ENCODE results near the gene PCYT1A. TPM values are rescaled to one million over a fixed set of nuclear protein-coding genes. Genes with fewer than 3 reads are reported as not detected.

The PCYT1A gene
- total RNA-seq (2021) (22.4 to 28.5 TPM (median 23.5 TPM) in 3 replicates), Bru-seq, nascent RNA (percentile 66 among the genes with signal in this experiment)
- long read RNA-seq, experiment 1, transcript PCYT1A-206 (9 exons, 1,482 nt): major isoform, 14 of 56 reads
- long read RNA-seq, experiment 1, partial matches to known transcripts: 25 of 56 reads
- long read RNA-seq, experiment 1, other reads (novel, unspliced or antisense): 17 of 56 reads
- long read RNA-seq, experiment 2, partial matches to known transcripts: 8 of 34 reads
- long read RNA-seq, experiment 2, other reads (novel, unspliced or antisense): 19 of 34 reads
- long read RNA-seq, experiment 3, transcript PCYT1A-206 (9 exons, 1,482 nt): major isoform, 34 of 71 reads
- long read RNA-seq, experiment 3, partial matches to known transcripts: 24 of 71 reads
- long read RNA-seq, experiment 3, other reads (novel, unspliced or antisense): 13 of 71 reads

DNA sequence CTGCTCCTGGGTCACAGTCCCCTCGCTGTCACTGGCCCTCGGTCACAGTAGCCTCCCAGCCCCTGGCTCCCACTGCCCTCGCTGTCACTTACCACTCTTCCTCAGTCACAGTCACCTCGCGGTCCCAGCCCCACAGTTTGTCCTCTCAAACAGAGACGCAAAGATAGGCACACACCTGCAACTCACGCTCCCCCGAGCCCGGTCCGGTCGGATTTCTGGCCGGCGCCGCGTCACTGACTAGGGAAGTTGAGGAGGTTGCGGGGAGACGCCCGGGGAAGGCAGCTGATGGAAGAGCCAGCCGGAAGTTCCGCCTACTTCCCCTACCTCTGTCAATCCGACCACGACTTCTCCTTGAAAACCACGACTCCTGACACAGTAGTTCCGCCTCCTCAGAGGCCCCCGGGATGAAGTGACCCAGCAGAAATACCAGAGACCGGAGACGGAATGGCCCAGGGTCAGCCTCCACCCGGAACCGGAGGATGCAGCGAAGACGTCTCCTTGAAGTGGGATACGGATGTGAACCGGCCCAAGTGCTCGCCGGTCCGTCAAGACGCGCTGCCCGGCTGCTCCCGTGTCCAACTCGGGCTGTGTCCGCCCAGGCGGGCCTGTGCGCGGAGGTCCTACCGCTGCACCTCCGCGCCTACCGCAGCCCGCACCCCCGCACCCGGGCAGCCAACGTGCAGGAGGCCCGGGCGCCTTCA, at the start of gene PCYT1A:
Gene PCYT1A (minus strand): TSS at position 287 of the 701 bp plus-strand sequence. CDS start 17,195 bp downstream, outside the sequence.
- peak within 1 kb of the TSS; percentile 99 for H3K27ac Mint-ChIP-seq
- peaks cover 39% of the 10 kb centered on the region for H3K4me1 Mint-ChIP-seq
- no peaks in the 10 kb centered on the region for H3K9me3 Mint-ChIP-seq
- H3K27me3 Mint-ChIP-seq (ENCODE audit: low read depth): no peaks in the 10 kb centered on the region
- DNase-seq (ENCODE audit: low spot score) (peak; percentile 90), ATAC-seq (peak; percentile 92)
- peak within 1 kb of the TSS; percentile 97 for H3K4me3 Mint-ChIP-seq
- no peaks in the 10 kb centered on the region for H3K36me3 Mint-ChIP-seq
- POLR2A ChIA-PET: interaction anchor here (0.6 to 1.1 kb wide), 3 partner anchors 145 to 223 kb away, joined by 3 to 8 read pairs (median 4); partner anchors contain the start of gene UBXN7
- CTCF ChIA-PET: no interaction called here
- TF ChIP-seq, protein P1, sequence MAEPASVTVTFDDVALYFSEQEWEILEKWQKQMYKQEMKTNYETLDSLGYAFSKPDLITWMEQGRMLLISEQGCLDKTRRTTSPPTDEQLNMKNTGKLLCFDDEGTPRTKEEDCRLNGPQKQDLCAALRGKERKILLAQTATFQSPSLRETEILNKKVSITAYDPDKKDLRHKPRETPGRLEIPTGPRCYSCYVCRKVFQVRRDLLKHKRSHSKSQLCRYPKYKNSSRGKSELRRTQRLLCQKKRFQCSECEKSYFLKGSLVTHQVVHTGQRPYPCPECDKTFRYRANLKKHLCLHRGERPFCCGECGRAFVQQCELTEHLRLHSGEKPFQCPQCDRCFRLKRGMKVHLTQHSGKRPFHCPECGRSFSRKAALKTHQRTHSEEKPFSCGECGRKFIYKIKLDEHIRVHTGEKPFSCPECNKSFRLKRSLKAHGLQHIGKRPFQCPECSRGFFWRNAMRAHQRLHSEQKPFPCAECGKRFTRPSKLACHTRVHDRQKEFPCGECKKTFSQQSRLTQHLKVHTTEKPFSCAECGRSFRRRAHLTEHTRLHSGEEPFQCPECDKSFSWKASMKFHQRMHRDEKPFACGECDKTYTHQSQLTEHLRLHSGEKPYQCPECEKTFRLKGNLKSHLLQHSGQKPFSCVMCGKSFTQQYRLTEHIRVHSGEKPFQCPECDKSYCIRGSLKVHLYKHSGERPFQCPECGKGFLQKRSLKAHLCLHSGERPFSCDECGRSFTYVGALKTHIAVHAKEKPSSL (CRISPR knock-in tag; conservative IDR thresholded peaks at IDR 0.05): no peak
- TF ChIP-seq ZNF232 (CRISPR knock-in tag; IDR thresholded peaks at IDR 0.05): peak; percentile 90; the same call in 1 of the 2 replicates
- TF ChIP-seq, protein P2, sequence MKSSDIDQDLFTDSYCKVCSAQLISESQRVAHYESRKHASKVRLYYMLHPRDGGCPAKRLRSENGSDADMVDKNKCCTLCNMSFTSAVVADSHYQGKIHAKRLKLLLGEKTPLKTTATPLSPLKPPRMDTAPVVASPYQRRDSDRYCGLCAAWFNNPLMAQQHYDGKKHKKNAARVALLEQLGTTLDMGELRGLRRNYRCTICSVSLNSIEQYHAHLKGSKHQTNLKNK (CRISPR knock-in tag; IDR thresholded peaks at IDR 0.05): no peak
- TF ChIP-seq ESRRA (CRISPR knock-in tag; IDR thresholded peaks at IDR 0.05; ENCODE audit: borderline replicate concordance): 0 out of 2 replicates have a peak, but pooled peaks have one; percentile 65
- TF ChIP-seq TEAD4 (CRISPR knock-in tag; IDR thresholded peaks at IDR 0.05): no peak
- no peak for TF ChIP-seq NFYB (CRISPR knock-in tag; conservative IDR thresholded peaks at IDR 0.05; ENCODE audit: low read depth)
- TF ChIP-seq, protein P3, sequence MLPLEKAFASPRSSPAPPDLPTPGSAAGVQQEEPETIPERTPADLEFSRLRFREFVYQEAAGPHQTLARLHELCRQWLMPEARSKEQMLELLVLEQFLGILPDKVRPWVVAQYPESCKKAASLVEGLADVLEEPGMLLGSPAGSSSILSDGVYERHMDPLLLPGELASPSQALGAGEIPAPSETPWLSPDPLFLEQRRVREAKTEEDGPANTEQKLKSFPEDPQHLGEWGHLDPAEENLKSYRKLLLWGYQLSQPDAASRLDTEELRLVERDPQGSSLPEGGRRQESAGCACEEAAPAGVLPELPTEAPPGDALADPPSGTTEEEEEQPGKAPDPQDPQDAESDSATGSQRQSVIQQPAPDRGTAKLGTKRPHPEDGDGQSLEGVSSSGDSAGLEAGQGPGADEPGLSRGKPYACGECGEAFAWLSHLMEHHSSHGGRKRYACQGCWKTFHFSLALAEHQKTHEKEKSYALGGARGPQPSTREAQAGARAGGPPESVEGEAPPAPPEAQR (CRISPR knock-in tag; IDR thresholded peaks at IDR 0.05): no peak
- no peak for TF ChIP-seq CBFB (CRISPR knock-in tag; IDR thresholded peaks at IDR 0.05; ENCODE audit: low read depth)
- TF ChIP-seq GABPB1 (CRISPR knock-in tag; IDR thresholded peaks at IDR 0.05): peak; percentile 78
- no peak for TF ChIP-seq JAZF1 (CRISPR knock-in tag; IDR thresholded peaks at IDR 0.05)
- TF ChIP-seq NFATC4 (CRISPR knock-in tag; IDR thresholded peaks at IDR 0.05): no peak
- TF ChIP-seq PRRX2 (CRISPR knock-in tag; IDR thresholded peaks at IDR 0.05): no peak
- peak; percentile 35 for TF ChIP-seq FOXP1 (CRISPR knock-in tag; IDR thresholded peaks at IDR 0.05; ENCODE audit: borderline replicate concordance)
- TF ChIP-seq, protein P4, sequence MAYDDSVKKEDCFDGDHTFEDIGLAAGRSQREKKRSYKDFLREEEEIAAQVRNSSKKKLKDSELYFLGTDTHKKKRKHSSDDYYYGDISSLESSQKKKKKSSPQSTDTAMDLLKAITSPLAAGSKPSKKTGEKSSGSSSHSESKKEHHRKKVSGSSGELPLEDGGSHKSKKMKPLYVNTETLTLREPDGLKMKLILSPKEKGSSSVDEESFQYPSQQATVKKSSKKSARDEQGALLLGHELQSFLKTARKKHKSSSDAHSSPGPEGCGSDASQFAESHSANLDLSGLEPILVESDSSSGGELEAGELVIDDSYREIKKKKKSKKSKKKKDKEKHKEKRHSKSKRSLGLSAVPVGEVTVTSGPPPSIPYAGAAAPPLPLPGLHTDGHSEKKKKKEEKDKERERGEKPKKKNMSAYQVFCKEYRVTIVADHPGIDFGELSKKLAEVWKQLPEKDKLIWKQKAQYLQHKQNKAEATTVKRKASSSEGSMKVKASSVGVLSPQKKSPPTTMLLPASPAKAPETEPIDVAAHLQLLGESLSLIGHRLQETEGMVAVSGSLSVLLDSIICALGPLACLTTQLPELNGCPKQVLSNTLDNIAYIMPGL (CRISPR knock-in tag; IDR thresholded peaks at IDR 0.05): peak; percentile 92
- TF ChIP-seq, protein P5, sequence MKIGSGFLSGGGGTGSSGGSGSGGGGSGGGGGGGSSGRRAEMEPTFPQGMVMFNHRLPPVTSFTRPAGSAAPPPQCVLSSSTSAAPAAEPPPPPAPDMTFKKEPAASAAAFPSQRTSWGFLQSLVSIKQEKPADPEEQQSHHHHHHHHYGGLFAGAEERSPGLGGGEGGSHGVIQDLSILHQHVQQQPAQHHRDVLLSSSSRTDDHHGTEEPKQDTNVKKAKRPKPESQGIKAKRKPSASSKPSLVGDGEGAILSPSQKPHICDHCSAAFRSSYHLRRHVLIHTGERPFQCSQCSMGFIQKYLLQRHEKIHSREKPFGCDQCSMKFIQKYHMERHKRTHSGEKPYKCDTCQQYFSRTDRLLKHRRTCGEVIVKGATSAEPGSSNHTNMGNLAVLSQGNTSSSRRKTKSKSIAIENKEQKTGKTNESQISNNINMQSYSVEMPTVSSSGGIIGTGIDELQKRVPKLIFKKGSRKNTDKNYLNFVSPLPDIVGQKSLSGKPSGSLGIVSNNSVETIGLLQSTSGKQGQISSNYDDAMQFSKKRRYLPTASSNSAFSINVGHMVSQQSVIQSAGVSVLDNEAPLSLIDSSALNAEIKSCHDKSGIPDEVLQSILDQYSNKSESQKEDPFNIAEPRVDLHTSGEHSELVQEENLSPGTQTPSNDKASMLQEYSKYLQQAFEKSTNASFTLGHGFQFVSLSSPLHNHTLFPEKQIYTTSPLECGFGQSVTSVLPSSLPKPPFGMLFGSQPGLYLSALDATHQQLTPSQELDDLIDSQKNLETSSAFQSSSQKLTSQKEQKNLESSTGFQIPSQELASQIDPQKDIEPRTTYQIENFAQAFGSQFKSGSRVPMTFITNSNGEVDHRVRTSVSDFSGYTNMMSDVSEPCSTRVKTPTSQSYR (CRISPR knock-in tag; IDR thresholded peaks at IDR 0.05): peak; percentile 69; the same call in 1 of the 2 replicates
- TF ChIP-seq CREM (CRISPR knock-in tag; IDR thresholded peaks at IDR 0.05): peak; percentile 70; the same call in 1 of the 2 replicates
- no peak for TF ChIP-seq HMGA2 (CRISPR knock-in tag; IDR thresholded peaks at IDR 0.05)
- TF ChIP-seq, protein P6, sequence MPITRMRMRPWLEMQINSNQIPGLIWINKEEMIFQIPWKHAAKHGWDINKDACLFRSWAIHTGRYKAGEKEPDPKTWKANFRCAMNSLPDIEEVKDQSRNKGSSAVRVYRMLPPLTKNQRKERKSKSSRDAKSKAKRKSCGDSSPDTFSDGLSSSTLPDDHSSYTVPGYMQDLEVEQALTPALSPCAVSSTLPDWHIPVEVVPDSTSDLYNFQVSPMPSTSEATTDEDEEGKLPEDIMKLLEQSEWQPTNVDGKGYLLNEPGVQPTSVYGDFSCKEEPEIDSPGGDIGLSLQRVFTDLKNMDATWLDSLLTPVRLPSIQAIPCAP (CRISPR knock-in tag; IDR thresholded peaks at IDR 0.05): no peak
- TF ChIP-seq IRF2 (CRISPR knock-in tag; IDR thresholded peaks at IDR 0.05; ENCODE audit: borderline replicate concordance, low read depth): no peak
- TF ChIP-seq, protein P7, sequence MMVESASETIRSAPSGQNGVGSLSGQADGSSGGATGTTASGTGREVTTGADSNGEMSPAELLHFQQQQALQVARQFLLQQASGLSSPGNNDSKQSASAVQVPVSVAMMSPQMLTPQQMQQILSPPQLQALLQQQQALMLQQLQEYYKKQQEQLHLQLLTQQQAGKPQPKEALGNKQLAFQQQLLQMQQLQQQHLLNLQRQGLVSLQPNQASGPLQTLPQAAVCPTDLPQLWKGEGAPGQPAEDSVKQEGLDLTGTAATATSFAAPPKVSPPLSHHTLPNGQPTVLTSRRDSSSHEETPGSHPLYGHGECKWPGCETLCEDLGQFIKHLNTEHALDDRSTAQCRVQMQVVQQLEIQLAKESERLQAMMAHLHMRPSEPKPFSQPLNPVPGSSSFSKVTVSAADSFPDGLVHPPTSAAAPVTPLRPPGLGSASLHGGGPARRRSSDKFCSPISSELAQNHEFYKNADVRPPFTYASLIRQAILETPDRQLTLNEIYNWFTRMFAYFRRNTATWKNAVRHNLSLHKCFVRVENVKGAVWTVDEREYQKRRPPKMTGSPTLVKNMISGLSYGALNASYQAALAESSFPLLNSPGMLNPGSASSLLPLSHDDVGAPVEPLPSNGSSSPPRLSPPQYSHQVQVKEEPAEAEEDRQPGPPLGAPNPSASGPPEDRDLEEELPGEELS (CRISPR knock-in tag; IDR thresholded peaks at IDR 0.05): 0 out of 2 replicates have a peak, but pooled peaks have one; percentile 43
- TF ChIP-seq JUN (CRISPR knock-in tag; IDR thresholded peaks at IDR 0.05): no peak
- TF ChIP-seq ZNF416 (CRISPR knock-in tag; IDR thresholded peaks at IDR 0.05): peak; percentile 60; the same call in 1 of the 2 replicates
- TF ChIP-seq MXD4 (CRISPR knock-in tag; IDR thresholded peaks at IDR 0.05; ENCODE audit: borderline replicate concordance): no peak
- TF ChIP-seq EMX1 (CRISPR knock-in tag; IDR thresholded peaks at IDR 0.05): no peak
- TF ChIP-seq ETV6 (CRISPR knock-in tag; IDR thresholded peaks at IDR 0.05): peak; percentile 71
